ENCODE measurements around the gene CD46.

CD46 gene

GRCh38 chr1:207797229-207797973 lies 45.5 kb downstream of the CD46 start:
- peak; percentile 89 for DNase-seq (ENCODE audit: low read depth)

GRCh38 chr1:207798847-207799246 lies 47.0 kb downstream of the CD46 start:
- peak; percentile 56 for DNase-seq (ENCODE audit: low read depth)

GRCh38 chr1:207799989-207800648 lies 48.3 kb downstream of the CD46 start:
- no peak for DNase-seq (ENCODE audit: low read depth)

- DNase-seq (ENCODE audit: low read depth), result no peak
Measured at GRCh38 chr1:207801819-207802218, 50.0 kb downstream of the CD46 start.

DNA sequence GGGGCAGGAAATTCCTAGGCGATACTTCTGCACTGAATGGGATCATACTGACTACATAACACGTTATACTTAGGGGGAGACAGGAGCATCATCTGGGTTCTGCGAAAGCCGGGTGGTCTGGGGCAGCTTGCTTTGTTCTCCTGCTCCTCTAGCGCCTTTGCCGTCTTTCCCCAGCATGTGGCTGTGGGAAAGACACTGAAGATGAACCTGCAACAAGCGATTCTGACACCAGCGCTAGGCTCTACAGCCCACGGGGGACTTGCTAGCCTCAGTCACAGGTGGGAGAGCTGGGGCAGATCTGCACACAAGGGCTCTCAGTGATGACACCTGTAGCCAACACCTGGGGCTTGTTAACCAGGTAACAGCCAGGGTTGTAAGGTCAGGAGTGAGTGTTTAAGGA lies 51.8 kb downstream of the CD46 start:
- DNase-seq (ENCODE audit: low read depth), result no peak

GRCh38 chr1:207804721-207805468 lies 53.0 kb downstream of the CD46 start:
- no peak for DNase-seq (ENCODE audit: low read depth)

DNA sequence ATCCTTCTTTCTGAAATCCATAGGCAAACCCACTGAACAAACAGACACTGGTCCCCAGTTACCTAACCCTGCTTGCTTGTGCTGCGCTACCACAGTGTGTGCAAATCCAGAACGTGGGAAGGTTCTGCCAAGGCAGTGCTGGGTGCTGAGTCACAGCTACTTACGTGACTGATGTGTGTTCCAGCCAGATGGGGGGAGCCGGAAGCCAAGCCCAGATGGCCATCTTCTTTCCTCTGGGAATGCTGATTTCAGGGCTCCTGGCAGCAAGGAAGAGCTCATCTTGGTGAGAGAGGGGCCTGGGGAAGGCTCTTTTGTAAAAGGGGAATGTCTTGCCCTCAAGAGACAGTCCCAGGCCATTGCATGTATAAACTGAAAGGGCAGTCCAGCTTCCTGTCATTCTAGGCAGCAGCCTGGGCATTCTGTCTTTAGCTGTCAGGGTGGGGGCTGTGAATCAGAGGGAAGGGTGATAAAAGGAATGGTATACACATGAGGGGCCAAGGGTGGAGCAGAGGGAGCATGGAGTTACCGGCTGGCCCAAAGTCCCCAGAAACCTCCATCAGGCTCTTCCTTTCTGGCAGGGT lies 54.1 kb downstream of the CD46 start:
- peak; percentile 98 for DNase-seq (ENCODE audit: low read depth)

GRCh38 chr1:207806531-207807325 lies 54.9 kb downstream of the CD46 start:
- DNase-seq (ENCODE audit: low read depth), result peak; percentile 65

GRCh38 chr1:207807326-207807689 lies 55.5 kb downstream of the CD46 start:
- no peak for DNase-seq (ENCODE audit: low read depth)

DNA sequence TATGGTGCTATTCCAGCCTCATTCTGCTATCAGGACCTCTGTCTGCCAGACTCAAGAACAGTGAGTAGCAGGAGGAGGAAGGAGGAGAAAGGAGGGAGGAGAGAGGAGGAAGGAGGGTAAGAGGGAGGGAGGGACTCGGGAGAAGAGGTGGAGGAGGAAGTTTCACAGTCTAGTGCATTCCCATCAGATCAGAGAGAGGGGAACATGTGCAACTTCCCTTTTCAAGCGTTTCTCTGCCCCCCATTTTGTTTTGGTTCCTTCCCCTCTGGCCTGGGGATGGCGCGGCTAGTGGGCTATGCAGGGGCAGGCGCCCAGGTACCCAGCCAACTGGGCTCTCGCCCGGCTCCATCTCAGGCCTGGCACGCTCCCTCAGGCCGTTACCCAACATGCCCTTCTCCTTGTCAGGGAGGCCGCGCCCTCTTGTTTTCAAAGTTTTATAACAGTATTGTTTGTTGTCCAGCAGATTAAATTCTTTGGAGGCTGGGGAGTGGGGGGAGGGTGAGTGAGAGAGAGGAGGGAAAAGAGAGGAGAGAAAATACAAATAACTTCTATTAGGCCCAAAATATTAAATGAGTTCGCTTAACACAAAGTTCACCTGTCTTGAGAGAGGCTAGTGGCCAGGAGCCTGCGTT lies 56.0 kb downstream of the CD46 start:
- DNase-seq (ENCODE audit: low read depth), result no peak

DNA sequence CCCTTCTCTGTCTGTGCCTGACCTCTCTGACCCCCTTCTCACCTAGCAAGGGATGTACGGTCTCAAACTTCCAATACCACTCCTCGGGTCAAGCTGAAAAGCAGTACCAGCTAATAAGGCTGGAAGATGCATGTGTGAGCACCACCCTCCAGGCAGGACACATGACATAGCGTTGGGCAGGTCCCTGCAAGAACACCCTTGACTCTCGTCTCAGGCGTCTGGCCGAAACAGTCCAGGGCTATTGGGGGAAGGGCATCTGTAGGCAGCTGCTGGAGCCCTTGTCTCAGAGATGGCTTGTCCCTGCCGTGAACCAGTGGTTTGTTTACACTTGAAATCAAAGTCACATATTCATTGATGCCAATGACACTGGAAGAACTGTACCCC lies 56.5 kb downstream of the CD46 start:
- DNase-seq (ENCODE audit: low read depth), result no peak

GRCh38 chr1:207808911-207809555 lies 57.2 kb downstream of the CD46 start:
- no peak for DNase-seq (ENCODE audit: low read depth)

DNA sequence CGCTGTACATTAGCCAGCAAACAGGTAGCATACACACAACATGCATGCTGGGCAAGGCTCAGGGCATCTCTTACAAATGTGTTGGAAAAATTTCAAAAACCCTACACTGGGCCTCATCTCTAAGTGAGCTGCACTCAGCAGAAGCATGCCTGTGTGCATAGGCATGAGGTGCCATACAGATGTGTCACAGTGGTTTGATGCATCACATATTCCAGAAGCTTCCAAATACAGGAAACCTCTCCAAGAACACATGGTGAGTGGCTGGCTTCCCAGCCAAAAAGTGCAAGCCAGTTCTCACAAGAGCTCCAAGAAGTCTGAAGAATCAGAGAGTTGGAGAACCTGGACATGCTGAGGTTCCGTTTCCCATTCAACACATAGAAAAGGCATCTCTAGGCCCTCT lies 58.3 kb downstream of the CD46 start:
- DNase-seq (ENCODE audit: low read depth), result peak; percentile 83

DNA sequence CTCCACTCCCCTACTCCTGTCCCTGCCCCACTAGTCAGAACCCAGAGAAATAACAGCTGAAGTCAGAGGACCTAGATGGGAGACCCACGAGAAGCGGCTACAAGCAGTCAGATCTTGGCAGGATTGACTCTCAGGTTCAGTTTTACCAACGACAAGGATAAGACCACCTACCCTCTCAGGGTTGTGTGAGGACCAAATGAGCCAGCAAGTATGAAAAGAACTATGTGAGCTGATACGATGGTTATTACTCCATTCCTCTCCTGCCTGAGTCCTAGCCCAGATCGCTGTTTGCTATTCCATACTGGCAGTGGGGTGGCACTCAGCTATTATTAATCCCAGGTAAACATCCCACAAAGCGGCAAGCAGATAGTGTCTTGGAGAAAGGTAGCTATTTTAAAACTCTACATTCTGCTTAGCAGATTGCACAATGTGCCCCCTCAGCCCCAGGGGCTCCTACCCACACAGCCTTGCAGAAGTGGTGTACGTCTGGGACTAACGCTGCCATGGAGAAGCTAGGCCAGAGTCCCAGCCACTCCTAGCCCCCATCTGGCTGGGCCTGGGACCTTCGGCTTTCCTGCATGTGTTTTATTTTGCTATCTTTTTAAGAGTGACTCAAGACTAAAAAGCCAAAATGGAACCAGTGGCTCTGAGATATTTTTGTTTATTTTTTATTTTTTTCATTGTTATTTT lies 58.9 kb downstream of the CD46 start:
- no peak for DNase-seq (ENCODE audit: low read depth)

DNA sequence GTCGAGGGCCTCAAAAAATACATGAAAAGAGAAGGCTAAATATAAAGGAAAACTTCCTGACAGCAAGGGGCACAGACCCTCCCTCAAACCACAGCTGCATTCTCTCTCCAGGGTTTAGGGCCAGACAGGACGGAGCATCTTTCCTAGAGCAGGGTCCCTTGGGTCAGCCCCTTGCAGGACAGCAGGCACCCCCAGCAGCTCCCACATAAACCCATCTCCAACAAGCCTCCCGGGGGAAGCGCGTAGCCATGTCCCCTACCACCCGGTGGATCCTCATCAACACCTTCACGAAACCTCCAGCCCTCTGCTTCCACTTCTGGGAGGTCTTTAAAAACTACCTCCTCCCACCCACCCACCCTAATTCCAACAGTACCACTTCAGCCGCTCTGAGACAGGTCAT lies 59.5 kb downstream of the CD46 start:
- no peak for DNase-seq (ENCODE audit: low read depth)

GRCh38 chr1:207811920-207812720 lies 60.3 kb downstream of the CD46 start:
- peak; percentile 43 for DNase-seq (ENCODE audit: low read depth)

DNA sequence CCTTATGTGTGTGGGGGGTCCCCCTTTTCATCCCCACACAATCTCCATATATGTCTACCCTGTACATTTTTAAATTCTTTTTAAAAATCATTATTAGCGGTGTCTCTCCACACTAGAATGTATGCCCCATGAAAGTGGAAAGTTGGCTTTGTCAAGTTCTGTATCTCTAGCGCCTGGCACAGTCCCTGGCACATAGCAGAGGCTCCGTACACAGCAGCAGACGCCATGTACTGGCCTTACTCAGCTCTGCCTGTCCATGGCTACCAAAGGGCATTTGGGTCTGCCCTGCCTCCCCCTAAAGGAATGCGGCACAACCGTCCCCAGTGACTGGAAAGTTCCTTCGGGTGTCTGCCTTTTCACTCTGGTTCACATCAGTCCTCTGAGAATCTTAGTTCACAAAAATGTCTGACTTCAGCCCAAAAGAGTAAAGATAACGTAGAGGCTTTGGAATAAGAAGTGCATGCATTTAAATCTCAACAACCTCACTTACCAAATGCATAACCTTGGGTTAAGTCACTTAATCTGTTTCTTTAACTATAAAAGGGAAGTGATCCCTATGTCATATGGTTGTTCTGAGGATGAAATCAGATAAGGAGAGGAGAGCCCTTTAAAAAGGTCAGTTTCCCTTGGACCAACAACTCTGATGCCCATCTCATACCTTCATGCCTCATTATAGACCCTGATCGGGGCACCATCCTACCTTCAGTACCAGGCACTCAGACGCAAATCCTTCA lies 61.1 kb downstream of the CD46 start:
- no peak for DNase-seq (ENCODE audit: low read depth)

- no peak for DNase-seq (ENCODE audit: low read depth)
Measured at GRCh38 chr1:207813512-207813881, 61.6 kb downstream of the CD46 start.

DNA sequence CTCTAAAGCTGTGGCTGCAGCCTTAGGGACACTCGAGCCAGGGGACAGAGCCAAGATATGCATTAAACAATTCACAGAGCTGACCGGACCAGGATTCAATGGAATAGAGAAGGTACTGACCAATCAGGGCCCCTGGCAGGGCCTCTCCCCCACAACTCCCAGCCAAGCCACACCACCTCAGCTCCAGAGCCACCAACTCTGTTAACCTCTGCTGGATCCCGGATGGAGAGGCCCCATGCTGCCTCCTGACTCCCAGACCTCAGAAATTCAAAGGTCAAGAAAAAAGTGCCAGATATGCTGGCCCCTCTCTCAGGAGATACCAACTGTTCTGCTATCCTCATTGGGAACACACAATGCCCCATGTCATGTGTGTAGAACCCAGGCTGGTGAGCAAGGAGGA lies 62.1 kb downstream of the CD46 start:
- DNase-seq (ENCODE audit: low read depth), result no peak
